Peyer's patch (tissue), 4 donors: ENCODE results near the gene ATP4A. TPM values are rescaled to one million over a fixed set of nuclear protein-coding genes. Genes with fewer than 3 reads are reported as not detected.

ENCODE experiments used
- DNase-seq, 3 donors: peaks; one replicate each; pipeline ENCODE4 v3.0.0-alpha.2; 2017 to 2019
- H3K27ac ChIP-seq, 4 donors: fragments of 200-600 bp; sonication (generic); one replicate each; pipeline ENCODE4 v1.5.1; 2016 to 2019
- H3K27me3 ChIP-seq, 2 donors: fragments of 200-600 bp; sonication (generic); one replicate each; pipeline ENCODE4 v1.5.1; 2019
- H3K36me3 ChIP-seq, 3 donors: fragments of 200-600 bp; sonication (generic); one replicate each; pipeline ENCODE4 v1.5.1; 2016 to 2019
- H3K4me1 ChIP-seq, 4 donors: fragments of 200-600 bp; sonication (generic); one replicate each; pipeline ENCODE4 v1.5.1; 2016 to 2019
- H3K4me3 ChIP-seq, 4 donors: fragments of 200-600 bp; sonication (generic); 1 replicate in 3 of 4; 2 replicates in 1 of 4; pipeline ENCODE4 v1.5.1; 2016 to 2019; ENCODE audit warnings: mild to moderate bottlenecking in 1 of 4
- H3K9me3 ChIP-seq, 4 donors: fragments of 200-600 bp; sonication (generic); one replicate each; pipeline ENCODE4 v1.5.1; 2016 to 2019; ENCODE audit warnings: mild to moderate bottlenecking in 1 of 4
- POLR2A ChIP-seq, 2 donors: fragments of 450-650 bp; IDR thresholded peaks; one replicate each; pipeline ENCODE4 v1.5.1; 2017; ENCODE audit warnings: antibody characterized with exemption in 2 of 2, mild to moderate bottlenecking in 2 of 2, moderate library complexity in 2 of 2
- total RNA-seq, 4 donors: library from RNA; depleted of rRNA; stranded (reverse); fragments of >200 nt; gene quantifications; one replicate each; pipeline ENCODE4 v1.1.0, GENCODE V29; 2016
- TF ChIP-seq, protein P1 (sequence below), 6 experiments: fragments of 450-650 bp in 4 of 6; fragments of 200-600 bp in 2 of 6; sonication (generic) in 1 of 6; IDR thresholded peaks; one replicate each; pipeline ENCODE4 v1.5.1; 2017 to 2019; ENCODE audit warnings: antibody characterized with exemption in 6 of 6, mild to moderate bottlenecking in 3 of 6, moderate library complexity in 1 of 6

ATP4A gene
- total RNA-seq, 4 donors from 2014 or later: not detected

DNA sequence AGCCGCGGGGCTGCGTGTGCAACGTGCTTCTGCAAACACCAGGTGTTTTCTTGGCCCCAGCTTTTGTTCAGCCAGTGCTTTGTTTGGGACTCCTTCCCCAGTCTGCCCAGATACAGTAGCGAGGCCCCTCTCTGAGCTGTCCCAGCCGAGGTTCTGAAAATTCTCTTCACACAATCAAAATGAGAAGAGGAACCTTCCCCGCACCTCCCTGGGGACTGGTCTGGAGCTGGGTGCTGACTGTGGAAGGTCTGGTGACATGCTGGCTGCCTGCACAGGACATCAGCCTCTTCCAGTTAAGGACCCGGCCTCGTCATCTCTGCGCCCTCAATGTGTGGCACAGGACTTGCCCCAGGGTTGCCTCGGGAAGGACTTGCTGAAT, 4.2 kb downstream of the ATP4A start:
- Histone ChIP-seq H3K27me3 (no peaks in the 10 kb centered on the region), H3K36me3 (no peaks in the 10 kb centered on the region), H3K4me3 (no peak overlapping the region), H3K9me3 (peaks cover 0 to 4% (median 0%) of the 10 kb centered on the region in 4 donors), H3K4me1 (peaks cover 0 to 12% (median 5%) of the 10 kb centered on the region in 4 donors), H3K27ac (no peak overlapping the region)
- DNase-seq: peak in 1 of 3 donors; percentile 31
- TF ChIP-seq POLR2A (IDR thresholded peaks at IDR 0.05): no peak
- TF ChIP-seq, protein P1, sequence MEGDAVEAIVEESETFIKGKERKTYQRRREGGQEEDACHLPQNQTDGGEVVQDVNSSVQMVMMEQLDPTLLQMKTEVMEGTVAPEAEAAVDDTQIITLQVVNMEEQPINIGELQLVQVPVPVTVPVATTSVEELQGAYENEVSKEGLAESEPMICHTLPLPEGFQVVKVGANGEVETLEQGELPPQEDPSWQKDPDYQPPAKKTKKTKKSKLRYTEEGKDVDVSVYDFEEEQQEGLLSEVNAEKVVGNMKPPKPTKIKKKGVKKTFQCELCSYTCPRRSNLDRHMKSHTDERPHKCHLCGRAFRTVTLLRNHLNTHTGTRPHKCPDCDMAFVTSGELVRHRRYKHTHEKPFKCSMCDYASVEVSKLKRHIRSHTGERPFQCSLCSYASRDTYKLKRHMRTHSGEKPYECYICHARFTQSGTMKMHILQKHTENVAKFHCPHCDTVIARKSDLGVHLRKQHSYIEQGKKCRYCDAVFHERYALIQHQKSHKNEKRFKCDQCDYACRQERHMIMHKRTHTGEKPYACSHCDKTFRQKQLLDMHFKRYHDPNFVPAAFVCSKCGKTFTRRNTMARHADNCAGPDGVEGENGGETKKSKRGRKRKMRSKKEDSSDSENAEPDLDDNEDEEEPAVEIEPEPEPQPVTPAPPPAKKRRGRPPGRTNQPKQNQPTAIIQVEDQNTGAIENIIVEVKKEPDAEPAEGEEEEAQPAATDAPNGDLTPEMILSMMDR (IDR thresholded peaks at IDR 0.05): no peak

DNA sequence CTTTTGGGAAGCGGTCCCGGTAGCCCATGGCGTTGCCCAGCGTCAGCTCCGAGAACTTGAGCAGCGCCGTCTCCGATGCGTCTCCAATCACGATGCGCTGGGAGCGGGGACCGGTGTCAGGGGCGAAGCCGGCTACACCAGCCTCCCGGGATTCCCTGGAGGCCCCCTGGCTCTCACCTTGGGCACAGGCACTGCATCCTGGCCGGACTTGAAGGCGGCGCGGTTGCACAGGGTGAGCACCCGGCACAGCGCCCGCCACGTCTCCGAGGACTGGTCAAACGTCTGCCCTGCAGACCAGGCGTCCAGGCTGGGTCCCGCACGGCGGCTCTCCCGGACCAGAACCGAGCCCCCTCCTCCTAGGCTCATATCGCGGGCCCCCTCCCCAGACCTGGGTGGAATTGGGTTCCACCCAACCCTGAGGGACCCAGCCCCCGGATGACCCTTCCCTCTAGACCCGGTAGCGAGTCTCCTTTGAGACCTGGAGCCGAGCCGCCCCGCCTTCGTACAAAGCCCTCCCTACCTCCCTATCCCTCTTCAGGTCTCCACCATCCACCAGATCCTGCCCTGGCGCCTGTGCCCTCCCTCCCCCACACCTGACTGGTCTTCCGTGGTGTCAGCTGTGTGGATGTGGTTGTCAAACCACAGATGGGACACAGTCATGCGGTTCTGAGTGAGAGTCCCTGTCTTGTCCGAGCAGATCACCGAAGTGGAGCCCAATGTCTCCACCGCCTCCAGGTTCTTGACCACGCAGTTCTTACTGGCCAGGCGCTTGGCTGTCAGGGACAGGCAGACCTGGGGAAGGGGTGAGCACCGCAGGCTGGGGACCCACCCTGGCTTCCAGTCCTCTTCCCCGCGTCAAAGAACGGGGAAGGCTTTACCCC, 4.8 kb downstream of the ATP4A start:
- TF ChIP-seq, protein P1 (IDR thresholded peaks at IDR 0.05): no peak
- no peak for TF ChIP-seq POLR2A (IDR thresholded peaks at IDR 0.05)
- no peaks in the 10 kb centered on the region for H3K36me3 ChIP-seq
- peaks cover 0 to 4% (median 0%) of the 10 kb centered on the region in 4 donors for H3K9me3 ChIP-seq
- no peak overlapping the region for H3K27ac ChIP-seq
- peaks cover 0 to 12% (median 5%) of the 10 kb centered on the region in 4 donors for H3K4me1 ChIP-seq
- DNase-seq: no peak
- H3K4me3 ChIP-seq: peak overlapping the region in 2 of 4 donors; percentile 37 to 38
- no peaks in the 10 kb centered on the region for H3K27me3 ChIP-seq

DNA sequence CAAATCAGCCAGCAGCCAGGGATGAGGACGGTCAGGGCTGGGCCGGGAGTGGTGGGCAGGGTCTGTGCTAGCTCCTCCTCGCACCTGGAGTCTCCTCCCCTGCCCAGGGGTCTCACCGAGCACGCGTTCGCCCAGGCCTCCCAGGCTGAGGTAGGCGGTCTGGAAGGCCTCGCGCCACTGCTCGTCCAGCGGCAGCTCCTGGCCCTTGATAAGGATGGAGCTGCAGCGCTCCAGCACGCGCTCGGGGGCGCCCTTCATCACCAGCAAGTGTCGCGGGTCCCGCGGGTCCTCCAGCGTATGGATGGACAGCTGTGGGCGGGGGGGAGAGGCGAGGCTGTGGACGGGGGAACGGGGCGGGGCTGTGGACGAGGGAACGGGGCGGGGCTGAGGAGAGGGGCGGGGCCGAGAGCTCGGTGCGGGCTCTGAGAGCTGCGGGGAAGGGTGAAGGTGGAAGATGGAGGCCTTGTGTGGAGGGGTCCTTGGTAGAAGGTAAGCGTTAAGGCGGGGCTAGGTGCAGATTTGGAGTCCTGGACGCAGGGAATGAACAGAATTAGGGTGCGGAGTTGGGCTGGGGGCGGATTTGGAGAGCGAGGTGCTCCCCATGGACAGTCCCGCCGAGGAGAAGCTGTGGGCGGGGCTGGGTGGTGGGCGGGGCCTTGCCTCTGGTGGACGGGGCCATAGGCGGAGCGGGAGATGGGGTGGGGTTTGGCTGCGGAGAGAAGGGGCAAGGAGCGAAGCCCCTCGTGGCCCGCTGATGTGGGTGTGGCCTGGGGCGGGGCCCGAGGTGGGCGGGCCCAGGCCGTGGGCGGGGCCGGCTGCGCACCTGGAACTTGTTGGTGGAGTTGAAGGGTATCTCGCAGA, 5.7 kb downstream of the ATP4A start:
- TF ChIP-seq POLR2A (IDR thresholded peaks at IDR 0.05): no peak
- TF ChIP-seq, protein P1 (IDR thresholded peaks at IDR 0.05): no peak
- Histone ChIP-seq H3K4me3 (peak overlapping the region in 3 of 4 donors; percentile 27 to 38 (median 37)), H3K36me3 (no peaks in the 10 kb centered on the region), H3K9me3 (peaks cover 0 to 4% (median 0%) of the 10 kb centered on the region in 4 donors), H3K27me3 (no peaks in the 10 kb centered on the region), H3K27ac (no peak overlapping the region), H3K4me1 (peaks cover 0 to 12% (median 5%) of the 10 kb centered on the region in 4 donors)
- peak in 2 of 3 donors; percentile 40 to 61 for DNase-seq

DNA sequence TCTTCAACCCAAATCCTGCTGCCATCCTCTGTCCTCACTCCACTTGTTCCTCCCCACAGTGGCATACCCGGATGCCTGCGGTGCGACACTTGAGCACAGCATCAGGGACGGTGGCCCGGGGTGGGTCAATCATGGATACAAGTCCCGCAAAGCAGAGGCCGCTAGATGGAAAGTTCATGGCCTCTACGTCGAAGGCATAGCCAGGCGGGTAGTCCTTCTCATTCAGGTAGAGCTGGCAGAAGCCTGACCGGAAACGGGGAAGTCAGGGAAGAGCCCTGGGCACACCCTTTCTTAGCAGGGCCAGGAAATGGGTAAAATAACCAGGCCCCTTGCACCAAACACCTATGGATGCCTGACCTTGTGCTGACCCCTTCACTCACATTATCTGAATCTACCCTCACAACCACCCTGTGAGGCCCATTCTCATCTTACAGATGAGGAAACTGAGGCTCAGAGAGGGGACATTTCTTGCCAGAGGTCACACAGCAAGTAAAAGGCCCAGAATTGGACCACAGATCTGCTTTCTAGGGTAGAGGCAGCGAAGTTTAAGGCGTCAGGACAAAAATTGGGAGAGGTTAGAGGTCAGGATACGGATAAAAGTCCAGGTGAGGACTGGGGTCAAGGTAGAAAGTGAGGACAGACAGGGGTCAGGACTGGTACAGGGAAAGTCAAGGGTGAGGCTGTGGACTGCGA, 6.5 kb downstream of the ATP4A start:
- Histone ChIP-seq H3K27ac (no peak overlapping the region), H3K27me3 (no peaks in the 10 kb centered on the region), H3K4me3 (no peak overlapping the region), H3K36me3 (no peaks in the 10 kb centered on the region), H3K4me1 (peaks cover 0 to 12% (median 5%) of the 10 kb centered on the region in 4 donors), H3K9me3 (peaks cover 0 to 4% (median 0%) of the 10 kb centered on the region in 4 donors)
- TF ChIP-seq, protein P1 (IDR thresholded peaks at IDR 0.05): no peak
- TF ChIP-seq POLR2A (IDR thresholded peaks at IDR 0.05): no peak
- DNase-seq: no peak

DNA sequence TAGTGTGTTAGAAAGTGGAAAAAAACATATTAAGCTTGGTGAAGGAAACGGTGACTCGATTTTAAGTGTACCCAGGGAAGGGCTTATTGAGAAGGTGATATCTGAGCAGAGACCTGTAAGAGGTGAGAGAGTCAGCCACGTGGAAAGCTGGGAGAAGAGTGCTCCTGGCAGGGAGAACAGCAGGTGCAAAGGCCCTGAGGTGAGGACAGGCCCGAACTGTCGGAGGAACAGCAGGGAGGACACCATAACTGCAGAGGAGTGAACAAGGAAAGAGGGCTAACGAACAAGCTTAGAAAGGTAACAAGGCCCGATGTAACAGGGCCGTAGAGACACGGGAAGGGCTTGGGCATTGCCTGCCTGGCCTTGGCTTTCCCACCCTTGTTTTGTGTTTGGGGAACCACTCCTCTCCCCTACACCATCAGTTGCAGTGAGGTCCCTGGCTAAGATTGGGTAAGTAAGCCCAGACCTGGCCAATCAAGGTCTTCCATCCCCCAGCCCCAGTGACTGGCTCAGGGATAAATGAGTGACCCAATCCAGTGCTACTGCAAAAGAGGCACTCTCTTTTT, 7.3 kb downstream of the ATP4A start:
- Histone ChIP-seq H3K9me3 (peaks cover 0 to 4% (median 0%) of the 10 kb centered on the region in 4 donors), H3K27ac (no peak overlapping the region), H3K4me1 (peaks cover 0 to 12% (median 5%) of the 10 kb centered on the region in 4 donors), H3K4me3 (no peak overlapping the region), H3K36me3 (no peaks in the 10 kb centered on the region), H3K27me3 (no peaks in the 10 kb centered on the region)
- TF ChIP-seq, protein P1 (IDR thresholded peaks at IDR 0.05): no peak
- TF ChIP-seq POLR2A (IDR thresholded peaks at IDR 0.05): no peak
- no peak for DNase-seq
